Caco-2 (cell line): Measurements from ENCODE around the gene TP53BP1. TPM values are rescaled to one million over a fixed set of nuclear protein-coding genes. Genes with fewer than 3 reads are reported as not detected.

ENCODE experiments used
- BruUV-seq: library from RNA; stranded (reverse); fragments of 400-500 nt; replicated peaks from 2 replicates; lab custom pipeline; 2021; lab: Mats Ljungman, UMichigan
- CTCF ChIA-PET: fragments of 300-600 bp; sonication (Branson Sonifier 250); formaldehyde crosslinking; loops from one replicate; lab custom pipeline; 2022; ENCODE audit warnings: antibody characterized with exemption; lab: Charles Lee
- POLR2A ChIA-PET: fragments of 300-600 bp; sonication (Branson Sonifier 250); formaldehyde crosslinking; loops from one replicate; lab custom pipeline; 2022; ENCODE audit warnings: antibody characterized with exemption; lab: Charles Lee
- DNase-seq, 2 experiments: peaks; one replicate each; pipeline versions ENCODE4 v3.0.0 to v3.0.0-alpha.2; 2020 to 2022
- H3K27me3 ChIP-seq: replicated peaks from 2 replicates; pipeline ENCODE4 v1.6.0; 2011; ENCODE audit warnings: low read length; ENCODE audit not compliant: control insufficient read depth, insufficient read depth
- H3K36me3 ChIP-seq: 2 replicates; pipeline ENCODE4 v1.5.1; 2011; ENCODE audit warnings: low read length; ENCODE audit not compliant: control insufficient read depth, insufficient read depth
- H3K4me1 ChIP-seq: fragments of 250-450 bp; sonication (Bioruptor Pico); 2 replicates; pipeline ENCODE4 v1.5.1; 2020; ENCODE audit warnings: mild to moderate bottlenecking
- H3K4me3 ChIP-seq: 2 replicates; pipeline ENCODE4 v1.5.1; 2011; ENCODE audit warnings: low read depth, mild to moderate bottlenecking, control low read depth, low read length
- H3K9me3 ChIP-seq: fragments of 250-450 bp; sonication (Bioruptor Pico); 2 replicates; pipeline ENCODE4 v1.5.1; 2020; ENCODE audit warnings: mild to moderate bottlenecking, moderate library complexity
- H3K27ac Mint-ChIP-seq: one replicate; pipeline ENCODE4 v1.8.0; 2022; ENCODE audit warnings: mixed read lengths; ENCODE audit not compliant: unreplicated experiment
- H3K27me3 Mint-ChIP-seq: one replicate; pipeline ENCODE4 v1.8.0; 2022; ENCODE audit warnings: mixed read lengths; ENCODE audit not compliant: insufficient read depth, unreplicated experiment
- H3K36me3 Mint-ChIP-seq: one replicate; pipeline ENCODE4 v1.8.0; 2022; ENCODE audit warnings: mild to moderate bottlenecking, mixed read lengths; ENCODE audit not compliant: insufficient read depth, unreplicated experiment
- H3K4me1 Mint-ChIP-seq: one replicate; pipeline ENCODE4 v1.8.0; 2022; ENCODE audit warnings: low read depth, mixed read lengths; ENCODE audit not compliant: unreplicated experiment
- H3K4me3 Mint-ChIP-seq: one replicate; pipeline ENCODE4 v1.8.0; 2022; ENCODE audit warnings: mild to moderate bottlenecking, moderate library complexity, mixed read lengths; ENCODE audit not compliant: unreplicated experiment
- H3K9me3 Mint-ChIP-seq: one replicate; pipeline ENCODE4 v1.8.0; 2022; ENCODE audit warnings: mixed read lengths; ENCODE audit not compliant: unreplicated experiment
- CTCF ChIP-seq, 2 experiments: fragments of 200-600 bp in 1 of 2; IDR thresholded peaks; 1 replicate in 1 of 2; 2 replicates in 1 of 2; pipeline versions ENCODE4 v1.5.1 to v1.8.0; 2011 to 2022; ENCODE audit warnings: antibody characterized with exemption in 1 of 2, control low read depth in 1 of 2, inconsistent platforms in 1 of 2, low read depth in 1 of 2, low read length in 1 of 2, mild to moderate bottlenecking in 1 of 2, moderate library complexity in 1 of 2; ENCODE audit not compliant: insufficient read depth in 1 of 2, severe bottlenecking in 1 of 2, unreplicated experiment in 1 of 2
- intact Hi-C: fragments of 100-400 bp; cut with micrococcal nuclease; formaldehyde crosslinking; loops from one replicate; pipeline ENCODE4 v1.10.0; 2022; ENCODE audit not compliant: unreplicated experiment
- total RNA-seq: library from RNA; stranded (reverse); gene quantifications from 2 replicates; pipeline ENCODE4 v1.2.3, GENCODE V29; 2022

TP53BP1 gene
- total RNA-seq, 1 experiment from 2014 or later = 39.8 TPM

DNA sequence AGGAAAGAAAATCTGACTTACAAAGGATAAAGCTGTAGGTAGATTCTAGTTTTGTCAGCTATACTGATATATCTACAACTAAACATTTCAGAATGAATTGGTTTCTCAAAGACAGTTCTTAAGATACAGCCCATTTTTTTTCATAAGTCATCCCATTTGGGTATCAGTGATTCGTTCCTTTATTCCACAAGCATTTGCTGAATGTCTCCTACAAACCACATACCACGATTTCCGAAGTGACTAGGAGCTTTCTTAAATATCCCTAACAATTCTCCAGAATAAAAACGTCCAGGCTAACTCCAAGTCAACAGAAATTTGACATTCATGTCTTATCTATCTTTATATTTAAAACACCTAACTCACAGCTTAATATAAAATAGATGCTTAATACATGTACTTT, 59.8 kb downstream of the TP53BP1 start:
- no peaks in the 10 kb centered on the region for H3K27me3 Mint-ChIP-seq
- no peaks in the 10 kb centered on the region for H3K4me1 ChIP-seq
- DNase-seq = no peak
- TF ChIP-seq CTCF (IDR thresholded peaks at IDR 0.05; ENCODE audit: insufficient read depth in 1 of 2, low read depth in 1 of 2, low read length in 1 of 2, severe bottlenecking in 1 of 2, unreplicated experiment in 1 of 2) = no peak
- H3K4me1 Mint-ChIP-seq = no peaks in the 10 kb centered on the region
- H3K4me3 ChIP-seq = no peak overlapping the region
- no peaks in the 10 kb centered on the region; the same call in 1 of the 2 replicates for H3K36me3 ChIP-seq
- intact Hi-C loops = no loop called here
- ChIA-PET CTCF (no interaction called here), POLR2A (no interaction called here)
- no TSS peak for BruUV-seq
- H3K9me3 ChIP-seq = no peaks in the 10 kb centered on the region
- H3K4me3 Mint-ChIP-seq = no peak overlapping the region
- H3K36me3 Mint-ChIP-seq = peaks cover 11% of the 10 kb centered on the region
- no peaks in the 10 kb centered on the region for H3K9me3 Mint-ChIP-seq
- no peak overlapping the region for H3K27ac Mint-ChIP-seq
- H3K27me3 ChIP-seq = no peaks in the 10 kb centered on the region

DNA sequence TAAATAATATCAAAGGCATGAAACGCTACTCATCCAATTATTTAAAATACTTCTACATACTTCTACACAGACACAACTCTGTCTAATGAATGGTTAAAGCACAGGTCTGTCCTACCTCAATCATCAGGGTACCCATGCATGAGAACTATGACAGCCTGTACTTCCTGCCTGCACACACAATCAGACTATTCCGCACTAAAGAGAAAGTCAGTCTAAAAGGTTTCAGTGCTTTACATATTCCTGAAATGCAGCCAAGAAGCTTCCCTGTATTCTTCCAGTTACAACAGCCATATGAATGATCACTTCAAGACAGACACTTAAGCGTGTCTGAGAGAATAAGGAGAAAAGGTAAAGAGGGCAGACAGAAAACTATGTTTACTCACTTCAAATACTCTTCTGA, 63.3 kb downstream of the TP53BP1 start:
- DNase-seq = no peak
- TF ChIP-seq CTCF (IDR thresholded peaks at IDR 0.05; ENCODE audit: insufficient read depth in 1 of 2, low read depth in 1 of 2, low read length in 1 of 2, severe bottlenecking in 1 of 2, unreplicated experiment in 1 of 2) = no peak
- no peak overlapping the region for H3K27ac Mint-ChIP-seq
- CTCF ChIA-PET = no interaction called here
- POLR2A ChIA-PET = no interaction called here
- H3K9me3 Mint-ChIP-seq = no peaks in the 10 kb centered on the region
- intact Hi-C loops = no loop called here
- Histone ChIP-seq H3K9me3 (no peaks in the 10 kb centered on the region), H3K36me3 (no peaks in the 10 kb centered on the region; the same call in none of the 2 replicates), H3K27me3 (no peaks in the 10 kb centered on the region), H3K4me1 (no peaks in the 10 kb centered on the region), H3K4me3 (no peak overlapping the region)
- no TSS peak for BruUV-seq
- H3K36me3 Mint-ChIP-seq = peaks cover 22% of the 10 kb centered on the region
- no peaks in the 10 kb centered on the region for H3K27me3 Mint-ChIP-seq
- no peaks in the 10 kb centered on the region for H3K4me1 Mint-ChIP-seq
- H3K4me3 Mint-ChIP-seq = no peak overlapping the region

- no peak for DNase-seq
- Mint-ChIP-seq H3K27ac (no peak overlapping the region), H3K9me3 (no peaks in the 10 kb centered on the region), H3K4me1 (no peaks in the 10 kb centered on the region), H3K36me3 (peaks cover 18% of the 10 kb centered on the region), H3K27me3 (no peaks in the 10 kb centered on the region), H3K4me3 (no peak overlapping the region)
- Histone ChIP-seq H3K9me3 (no peaks in the 10 kb centered on the region), H3K4me1 (no peaks in the 10 kb centered on the region), H3K27me3 (no peaks in the 10 kb centered on the region), H3K36me3 (no peaks in the 10 kb centered on the region; the same call in 1 of the 2 replicates), H3K4me3 (no peak overlapping the region)
- intact Hi-C loops = no loop called here
- BruUV-seq = no TSS peak
- CTCF ChIA-PET = no interaction called here
- POLR2A ChIA-PET = no interaction called here
- no peak for TF ChIP-seq CTCF (IDR thresholded peaks at IDR 0.05; ENCODE audit: insufficient read depth in 1 of 2, low read depth in 1 of 2, low read length in 1 of 2, severe bottlenecking in 1 of 2, unreplicated experiment in 1 of 2)
Observed at GRCh38 chr15:43423793-43424192, 69.2 kb downstream of the TP53BP1 start.
